HG03378 (cell line): ENCODE data around the gene C13orf46.
"Not testable (repeated sequence)": the region's sequence is repeated elsewhere in the genome, so short reads cannot be mapped to it uniquely, and the experiment has no call there.

Source experiments
- ATAC-seq: cut with Tn5 transposase; IDR thresholded peaks from one replicate; pipeline ENCODE4 v1.9.1; 2021; ENCODE audit warnings: mild to moderate bottlenecking, moderate library complexity; ENCODE audit not compliant: unreplicated experiment

Gene C13orf46

GRCh38 chr13:113914333-113915011 lies 59.4 kb downstream of the C13orf46 start:
- ATAC-seq, result no peak

GRCh38 chr13:113913838-113914237 lies 60.0 kb downstream of the C13orf46 start:
- not testable (repeated sequence) for ATAC-seq

GRCh38 chr13:113913408-113913807 lies 60.5 kb downstream of the C13orf46 start:
- ATAC-seq, result not testable (repeated sequence)

- no peak for ATAC-seq
Measured at GRCh38 chr13:113912596-113912995, 61.3 kb downstream of the C13orf46 start.

GRCh38 chr13:113907635-113908617 lies 66.0 kb downstream of the C13orf46 start:
- ATAC-seq, result no peak

GRCh38 chr13:113906571-113906970 lies 67.3 kb downstream of the C13orf46 start:
- ATAC-seq, result no peak

- ATAC-seq, result no peak
Measured at GRCh38 chr13:113905942-113906341, 67.9 kb downstream of the C13orf46 start.

- no peak for ATAC-seq
Measured at GRCh38 chr13:113905018-113905417, 68.9 kb downstream of the C13orf46 start.

GRCh38 chr13:113904411-113904810 lies 69.5 kb downstream of the C13orf46 start:
- no peak for ATAC-seq

GRCh38 chr13:113903912-113904311 lies 70.0 kb downstream of the C13orf46 start:
- ATAC-seq, result no peak
